Stimulated activated CD8-positive, alpha-beta memory T cell treated with anti-CD3 and anti-CD28 coated beads, Interleukin-15, amount 100 ng/mL, for 1 hour (primary cell): Measurements from ENCODE around the gene GPR151.

Experiments
- DNase-seq: peaks from one replicate; pipeline ENCODE4 v3.0.0-alpha.2; 2020; ENCODE audit warnings: low read depth

The GPR151 gene

GRCh38 chr5:146520731-146521130 lies 4.7 kb upstream of the GPR151 start:
- no peak for DNase-seq

DNA sequence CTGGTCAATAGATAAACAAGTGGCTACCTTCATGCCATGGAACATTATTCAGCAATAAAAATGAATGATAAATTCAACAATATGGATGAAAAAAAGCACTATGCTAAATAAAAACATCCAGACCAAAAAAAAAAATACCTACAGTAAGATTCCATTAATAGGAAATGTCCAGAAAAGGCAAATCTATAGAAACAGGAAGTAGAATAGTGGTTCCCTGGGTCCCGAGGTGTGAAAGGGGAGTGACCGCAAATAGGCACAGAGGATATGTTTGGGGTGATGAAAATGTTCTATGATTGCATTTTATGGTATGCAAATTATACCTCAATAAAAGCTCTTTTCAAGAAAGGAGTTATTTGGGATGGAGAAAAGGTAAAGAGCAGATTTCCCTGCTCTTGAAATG lies 3.6 kb upstream of the GPR151 start:
- no peak for DNase-seq

DNA sequence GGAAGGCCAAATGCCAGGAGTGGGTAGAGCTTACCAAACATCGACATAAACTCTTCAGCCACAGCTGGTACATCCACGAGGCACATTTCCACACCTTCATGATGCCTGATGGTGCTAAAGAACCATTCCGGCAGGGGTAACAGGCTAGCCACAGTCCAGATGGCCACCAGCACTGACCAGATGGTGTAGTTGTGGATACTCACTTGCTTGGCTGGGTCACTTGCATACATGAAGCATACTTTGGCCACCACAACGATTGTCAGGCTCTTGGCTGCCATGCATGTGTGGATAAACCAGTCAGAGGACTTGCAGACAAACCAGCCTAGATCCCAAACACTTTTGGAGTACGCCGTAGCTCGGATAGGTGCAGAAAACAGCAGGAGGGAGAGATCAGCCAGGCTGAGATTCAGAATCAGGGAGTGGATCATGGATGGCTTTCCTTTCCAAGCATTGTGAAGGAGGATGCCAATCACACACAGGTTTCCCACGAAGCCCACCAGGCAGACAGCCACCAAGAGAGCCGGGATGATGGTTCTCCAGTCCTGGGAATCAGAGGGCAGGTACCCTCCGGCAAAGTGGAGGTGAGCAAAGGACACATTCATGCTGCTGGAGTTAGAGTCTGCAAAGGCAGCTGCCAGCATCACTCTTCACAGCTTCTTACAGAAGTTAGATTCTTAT lies 378 bp downstream of the GPR151 start:
- DNase-seq, result no peak

- DNase-seq, result no peak
Measured at GRCh38 chr5:146514575-146514974, 1.4 kb downstream of the GPR151 start.

- DNase-seq, result no peak
Measured at GRCh38 chr5:146513462-146513861, 2.5 kb downstream of the GPR151 start.

- DNase-seq, result no peak
Measured at GRCh38 chr5:146510559-146511125, 5.3 kb downstream of the GPR151 start.

GRCh38 chr5:146507428-146507827 lies 8.6 kb downstream of the GPR151 start:
- DNase-seq, result no peak

DNA sequence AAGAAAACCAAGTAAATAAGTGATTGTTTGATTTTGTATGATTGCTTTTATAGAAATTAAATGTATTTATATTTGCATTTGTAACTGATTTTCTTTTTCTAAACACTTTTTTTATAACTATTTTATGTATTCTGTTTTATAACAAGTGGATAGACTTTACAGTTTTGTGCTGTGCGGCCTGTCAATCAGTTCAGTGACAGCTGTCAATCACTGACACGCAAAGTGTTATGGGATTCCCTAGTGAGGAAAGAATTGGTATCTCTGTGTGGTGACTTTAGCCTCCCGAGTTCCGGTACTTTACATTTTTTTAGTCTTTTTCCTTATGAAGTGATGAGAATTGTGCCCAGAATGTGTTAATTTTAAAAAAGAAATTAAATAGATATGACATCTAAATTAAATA lies 16.3 kb downstream of the GPR151 start:
- no peak for DNase-seq

DNA sequence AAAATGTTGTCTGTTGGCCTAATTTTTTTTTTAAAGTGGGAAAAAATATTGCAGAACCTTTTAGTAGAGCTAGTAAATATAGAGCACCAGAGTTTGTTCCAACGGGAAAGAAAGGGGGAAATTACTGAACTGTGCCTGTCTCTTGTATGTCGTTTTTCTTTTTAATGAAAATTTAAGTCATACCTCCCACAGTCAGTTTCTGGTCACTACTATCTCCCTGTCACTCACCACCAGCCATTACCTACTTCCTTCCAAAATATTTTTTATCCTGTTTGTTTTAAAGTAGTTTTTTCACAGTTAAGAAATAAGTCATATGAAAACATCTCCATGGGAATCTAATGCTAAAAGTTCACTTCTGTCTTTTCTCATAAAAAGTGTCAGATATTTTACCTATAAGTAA lies 21.3 kb downstream of the GPR151 start:
- DNase-seq, result no peak

DNA sequence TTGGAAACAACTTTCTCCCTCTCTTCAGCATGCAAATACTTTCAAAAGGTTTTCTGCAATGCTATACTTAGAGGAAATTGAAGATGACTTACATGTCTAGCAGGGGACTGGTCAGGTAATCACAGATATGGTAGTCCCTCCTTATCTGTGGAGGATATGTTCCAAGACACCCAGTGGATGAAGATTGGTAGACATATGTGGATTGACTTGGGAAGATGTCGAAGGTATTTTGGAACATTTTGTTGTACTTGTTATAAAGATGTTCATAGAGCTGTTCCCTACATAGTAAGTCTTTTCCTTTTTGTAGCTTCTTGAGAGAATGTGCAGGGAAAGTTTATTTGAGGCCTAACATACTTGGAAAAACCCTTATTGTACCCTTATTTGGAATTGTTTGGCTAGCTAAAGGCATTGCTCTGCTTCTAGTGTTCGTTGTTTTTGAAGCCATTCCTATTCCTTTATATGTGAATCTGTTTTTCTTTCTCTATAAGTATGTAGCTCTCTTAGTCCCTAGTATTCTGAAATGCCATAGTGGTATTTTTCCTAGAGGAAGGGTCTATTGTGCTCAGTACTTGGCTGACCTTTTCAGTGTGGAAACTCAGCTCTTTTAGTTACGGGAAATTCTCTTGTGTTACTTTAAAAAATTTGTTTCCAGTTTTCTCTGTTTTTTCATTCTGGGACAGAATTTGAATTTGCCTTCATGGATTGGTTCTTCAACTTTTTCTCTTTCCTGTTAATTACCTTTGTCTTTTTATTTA lies 25.7 kb downstream of the GPR151 start:
- DNase-seq, result no peak

DNA sequence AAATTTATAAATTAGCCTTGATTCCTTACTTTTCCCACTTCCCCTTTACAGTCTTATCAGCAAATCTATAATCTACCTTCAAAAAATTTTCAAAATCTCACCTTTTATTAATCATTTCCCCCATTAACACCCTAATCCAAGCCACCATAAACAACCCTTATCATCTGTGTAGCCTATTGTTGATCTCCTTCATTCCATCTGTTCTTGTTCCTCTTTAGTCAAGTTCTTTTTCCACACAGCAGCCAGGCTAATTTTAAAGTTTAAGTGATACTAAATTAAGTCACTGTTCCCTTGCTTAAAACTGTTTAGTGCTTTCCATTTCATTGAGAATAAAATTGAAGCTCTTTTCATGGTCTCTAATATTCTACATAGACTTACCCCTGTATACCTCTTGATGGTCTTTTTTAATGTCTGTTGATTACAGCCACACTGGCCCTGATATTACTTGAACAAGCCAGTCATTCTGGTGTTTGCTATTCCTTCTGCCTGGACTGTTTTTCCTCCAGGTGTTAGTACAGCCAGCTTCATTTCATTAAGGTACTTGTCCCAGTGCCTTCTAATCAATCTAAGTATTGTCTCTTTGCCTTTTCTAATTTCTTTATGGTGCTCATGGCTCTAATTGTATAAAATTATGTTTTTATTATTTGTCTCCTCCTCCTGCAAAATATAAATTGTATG lies 31.1 kb downstream of the GPR151 start:
- DNase-seq, result no peak

- no peak for DNase-seq
Measured at GRCh38 chr5:146482775-146483174, 33.2 kb downstream of the GPR151 start.

DNA sequence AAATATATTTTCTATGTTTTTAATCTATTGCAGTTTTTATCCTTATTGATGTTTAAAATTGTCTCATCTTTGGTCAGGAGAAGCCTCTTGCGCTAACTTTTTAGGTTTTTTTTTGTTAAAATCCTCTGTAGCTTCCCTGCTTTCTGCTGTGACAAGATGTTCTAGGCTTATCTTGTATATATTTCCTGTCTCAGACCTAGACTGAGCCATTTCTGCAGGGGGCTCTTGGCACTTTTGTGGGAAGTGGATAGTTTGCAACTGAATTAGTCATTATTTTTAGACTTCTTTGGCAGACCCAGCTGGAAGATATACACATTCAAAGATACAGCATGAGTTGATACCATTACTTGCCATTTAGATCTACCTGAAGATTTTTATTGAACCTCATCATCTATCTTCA lies 40.1 kb downstream of the GPR151 start:
- DNase-seq, result no peak

DNA sequence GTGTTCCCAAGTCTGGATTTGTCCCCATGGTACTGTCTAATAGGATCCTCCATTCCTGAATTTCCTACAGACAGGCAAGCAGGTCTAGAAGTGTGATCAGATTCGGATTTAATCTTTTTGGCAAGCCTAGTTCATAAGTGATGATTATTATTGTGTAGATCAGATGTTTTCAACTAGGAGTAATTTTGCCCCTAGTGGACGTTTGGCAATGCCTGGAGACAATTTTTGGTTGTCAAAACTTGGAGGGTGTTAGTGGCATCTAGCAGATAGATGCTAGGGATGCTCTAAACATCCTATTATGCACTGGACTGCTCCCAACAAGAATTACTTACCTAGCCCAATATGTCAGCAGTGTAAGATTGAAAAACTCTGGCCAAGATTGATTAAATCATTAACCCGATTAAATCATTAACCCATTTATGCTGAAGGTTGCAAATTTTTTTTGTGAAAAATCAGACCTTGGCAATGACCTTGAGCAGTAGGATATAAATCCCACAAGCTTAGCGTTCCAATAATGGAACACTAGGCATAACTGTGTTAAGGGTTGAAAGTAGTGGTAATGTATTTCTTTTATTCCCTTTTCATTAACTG lies 40.7 kb downstream of the GPR151 start:
- no peak for DNase-seq

DNA sequence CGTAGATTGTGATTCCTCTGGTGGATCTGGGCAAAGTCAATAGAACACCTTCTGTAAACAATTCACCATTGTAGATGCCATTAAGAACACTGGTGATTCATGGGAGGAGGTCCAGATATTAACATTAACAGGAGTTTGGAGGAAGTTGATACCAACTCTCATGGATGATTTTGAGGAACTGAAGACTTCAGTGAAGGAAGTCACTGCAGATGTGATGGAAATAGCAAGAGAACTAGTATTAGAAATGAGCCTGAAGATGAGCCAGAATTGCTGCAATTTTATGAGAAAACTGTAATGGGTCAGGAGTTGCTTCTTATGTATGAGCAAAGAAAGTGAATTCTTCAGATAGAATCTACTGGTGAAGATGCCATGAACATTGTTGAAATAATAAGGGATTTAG lies 41.9 kb downstream of the GPR151 start:
- DNase-seq, result no peak

DNA sequence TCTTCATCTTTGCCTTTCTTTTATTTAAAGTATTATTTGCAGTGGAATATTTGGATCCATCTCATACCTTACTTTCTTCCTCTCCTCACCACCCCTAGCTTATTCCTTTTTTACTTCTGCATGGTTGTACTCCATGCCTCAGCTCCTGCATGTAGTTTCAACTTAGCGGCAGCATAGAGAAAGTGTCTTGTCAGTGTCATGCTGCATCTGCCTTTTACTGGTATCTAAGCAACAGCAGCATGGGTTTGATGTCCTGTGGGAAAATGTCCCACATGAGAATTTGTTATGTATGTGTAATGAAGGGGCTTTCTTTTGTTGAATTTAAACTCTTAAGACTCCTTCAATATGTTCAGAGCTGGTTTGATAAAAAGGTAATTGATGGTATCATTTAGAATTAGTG lies 48.2 kb downstream of the GPR151 start:
- no peak for DNase-seq

GRCh38 chr5:146466521-146467349 lies 49.3 kb downstream of the GPR151 start:
- no peak for DNase-seq

DNA sequence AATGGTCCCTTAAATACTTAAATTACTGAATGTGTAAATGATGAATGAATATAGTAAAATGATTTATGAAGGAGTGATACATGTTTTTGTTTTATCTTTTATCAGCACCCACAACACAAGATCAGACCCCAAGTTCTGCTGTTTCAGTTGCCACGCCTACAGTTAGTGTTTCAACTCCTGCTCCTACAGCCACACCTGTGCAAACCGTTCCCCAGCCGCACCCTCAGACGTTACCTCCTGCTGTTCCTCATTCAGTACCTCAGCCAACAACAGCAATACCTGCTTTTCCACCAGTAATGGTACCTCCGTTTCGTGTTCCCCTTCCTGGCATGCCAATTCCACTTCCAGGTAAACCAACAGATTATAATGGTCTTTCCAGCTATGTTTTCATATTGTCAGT lies 52.5 kb downstream of the GPR151 start:
- DNase-seq, result no peak
